Transverse colon (tissue), 4 donors: Measurements from ENCODE around the gene ACSM6.
A peak's percentile ranks its signal among the peaks of the same experiment; 100 is the strongest.

Experiments used
- CTCF ChIP-seq, 5 experiments: fragments of 200-600 bp in 3 of 5; fragments of 450-650 bp in 2 of 5; sonication (generic) in 3 of 5; IDR thresholded peaks; 1 replicate in 2 of 5; 2 replicates in 3 of 5; pipeline ENCODE4 v1.5.1; 2016 to 2017; ENCODE audit warnings: antibody characterized with exemption in 5 of 5, inconsistent platforms in 3 of 5, mild to moderate bottlenecking in 2 of 5, moderate library complexity in 1 of 5
- POLR2AphosphoS5 ChIP-seq, 3 donors: sonication (generic); formaldehyde crosslinking; IDR thresholded peaks; one replicate each; pipeline ENCODE4 v1.6.1; 2016; ENCODE audit warnings: antibody characterized with exemption in 3 of 3

- peak in 1 of 3 donors; percentile 55 for TF ChIP-seq POLR2AphosphoS5 (IDR thresholded peaks at IDR 0.05)
- no peak for TF ChIP-seq CTCF (IDR thresholded peaks at IDR 0.05)
Measured at GRCh38 chr10:95276367-95277200, 82.5 kb downstream of the ACSM6 start.
